ENCODE data around the gene DYNC1I2.
A peak's percentile ranks its signal among the peaks of the same experiment; 100 is the strongest.

The DYNC1I2 gene

GRCh38 chr2:171702781-171703556 lies 15.7 kb downstream of the DYNC1I2 start:
- Mint-ChIP-seq H3K9me3 (no peaks in the 10 kb centered on the region), H3K27ac (no peak overlapping the region), H3K36me3 (ENCODE audit: low read depth) (peaks cover 29% of the 10 kb centered on the region), H3K4me3 (no peak overlapping the region), H3K27me3 (no peaks in the 10 kb centered on the region), H3K4me1 (ENCODE audit: low read depth) (peaks cover 12% of the 10 kb centered on the region)
- DNase-seq: no peak

- Mint-ChIP-seq H3K27me3 (no peaks in the 10 kb centered on the region), H3K4me1 (ENCODE audit: low read depth) (peaks cover 12% of the 10 kb centered on the region), H3K36me3 (ENCODE audit: low read depth) (peaks cover 29% of the 10 kb centered on the region), H3K9me3 (no peaks in the 10 kb centered on the region), H3K4me3 (no peak overlapping the region), H3K27ac (peak overlapping the region; percentile 14)
- DNase-seq: no peak
Measured at GRCh38 chr2:171703574-171704347, 16.5 kb downstream of the DYNC1I2 start.

DNA sequence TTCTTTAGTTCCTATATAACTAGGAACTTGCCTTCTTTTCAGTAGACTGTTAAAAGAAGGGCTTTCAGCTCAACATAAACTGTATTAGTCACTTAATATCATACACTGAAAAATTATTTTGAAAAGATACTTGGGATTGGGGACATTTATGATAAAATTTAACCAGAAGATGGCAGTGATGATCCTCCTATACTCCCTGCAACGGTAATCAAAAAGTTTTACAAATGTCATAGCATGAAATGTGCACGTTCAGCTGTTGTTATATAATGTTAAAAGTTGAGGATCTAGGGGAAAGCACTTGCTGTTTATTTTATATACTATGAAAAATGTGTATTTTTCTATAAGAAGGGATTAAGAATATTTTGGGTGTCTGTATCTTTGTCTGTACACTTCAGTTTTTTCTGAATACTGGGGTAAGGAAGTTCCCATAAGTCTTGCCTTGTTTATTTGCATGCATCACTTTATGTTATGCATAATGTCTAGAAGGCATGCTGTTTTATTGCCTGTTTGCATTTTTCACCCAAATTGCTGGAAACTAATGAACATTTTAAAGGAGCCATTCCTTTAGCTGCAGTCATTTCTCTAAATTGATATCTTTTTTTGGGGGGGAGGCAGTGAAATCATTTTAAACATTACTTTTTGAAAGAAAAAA lies 19.0 kb downstream of the DYNC1I2 start:
- Mint-ChIP-seq H3K4me3 (no peak overlapping the region), H3K27ac (no peak overlapping the region), H3K4me1 (ENCODE audit: low read depth) (peaks cover 12% of the 10 kb centered on the region), H3K36me3 (ENCODE audit: low read depth) (peaks cover 37% of the 10 kb centered on the region), H3K27me3 (no peaks in the 10 kb centered on the region), H3K9me3 (no peaks in the 10 kb centered on the region)
- no peak for DNase-seq

DNA sequence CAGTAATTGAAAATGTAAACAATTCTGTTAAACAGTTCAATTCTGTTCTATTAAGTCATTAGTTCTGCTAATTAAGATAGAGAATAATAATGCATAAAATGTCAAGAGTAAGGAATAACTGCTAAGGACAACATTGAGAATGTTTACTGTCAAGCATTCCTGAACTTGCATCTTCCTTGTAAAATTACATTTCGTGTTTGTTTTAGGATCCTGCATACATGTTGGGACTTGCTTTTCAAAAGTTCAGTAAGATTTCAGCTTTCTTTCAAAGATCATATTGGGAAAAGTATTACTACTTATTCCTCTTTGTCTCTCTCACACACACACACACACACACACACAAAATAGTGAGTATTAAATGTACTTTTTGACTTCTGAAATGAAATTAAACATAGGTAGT lies 20.5 kb downstream of the DYNC1I2 start:
- H3K36me3 Mint-ChIP-seq (ENCODE audit: low read depth): peaks cover 40% of the 10 kb centered on the region
- no peaks in the 10 kb centered on the region for H3K27me3 Mint-ChIP-seq
- H3K4me1 Mint-ChIP-seq (ENCODE audit: low read depth): peaks cover 22% of the 10 kb centered on the region
- H3K27ac Mint-ChIP-seq: no peak overlapping the region
- DNase-seq: no peak
- H3K9me3 Mint-ChIP-seq: no peaks in the 10 kb centered on the region
- H3K4me3 Mint-ChIP-seq: no peak overlapping the region

- Mint-ChIP-seq H3K36me3 (ENCODE audit: low read depth) (peaks cover 38% of the 10 kb centered on the region), H3K27ac (no peak overlapping the region), H3K9me3 (no peaks in the 10 kb centered on the region), H3K27me3 (no peaks in the 10 kb centered on the region), H3K4me1 (ENCODE audit: low read depth) (peaks cover 15% of the 10 kb centered on the region), H3K4me3 (no peak overlapping the region)
- DNase-seq: no peak
Measured at GRCh38 chr2:171709011-171709685, 21.9 kb downstream of the DYNC1I2 start.

- Mint-ChIP-seq H3K36me3 (ENCODE audit: low read depth) (peaks cover 48% of the 10 kb centered on the region), H3K4me1 (ENCODE audit: low read depth) (peaks cover 12% of the 10 kb centered on the region), H3K4me3 (no peak overlapping the region), H3K27me3 (no peaks in the 10 kb centered on the region), H3K27ac (no peak overlapping the region), H3K9me3 (no peaks in the 10 kb centered on the region)
- DNase-seq: no peak
Measured at GRCh38 chr2:171711351-171711750, 24.1 kb downstream of the DYNC1I2 start.

- peaks cover 10% of the 10 kb centered on the region for H3K4me1 Mint-ChIP-seq (ENCODE audit: low read depth)
Measured at GRCh38 chr2:171712051-171712450, 24.8 kb downstream of the DYNC1I2 start.

GRCh38 chr2:171718720-171719119 lies 31.5 kb downstream of the DYNC1I2 start:
- H3K27ac Mint-ChIP-seq: peak overlapping the region; percentile 37
- peaks cover 3% of the 10 kb centered on the region for H3K4me1 Mint-ChIP-seq (ENCODE audit: low read depth)
- H3K4me3 Mint-ChIP-seq: no peak overlapping the region
- H3K27me3 Mint-ChIP-seq: no peaks in the 10 kb centered on the region
- H3K36me3 Mint-ChIP-seq (ENCODE audit: low read depth): peaks cover 52% of the 10 kb centered on the region
- DNase-seq: no peak
- H3K9me3 Mint-ChIP-seq: no peaks in the 10 kb centered on the region

More at GRCh38 chr2:171712051-171712450, 24.8 kb downstream of the DYNC1I2 start:
- H3K9me3 Mint-ChIP-seq: no peaks in the 10 kb centered on the region
- no peak for DNase-seq
- peaks cover 52% of the 10 kb centered on the region for H3K36me3 Mint-ChIP-seq (ENCODE audit: low read depth)
- H3K27me3 Mint-ChIP-seq: no peaks in the 10 kb centered on the region
- no peak overlapping the region for H3K27ac Mint-ChIP-seq
- no peak overlapping the region for H3K4me3 Mint-ChIP-seq

GRCh38 chr2:171719660-171720059 lies 32.4 kb downstream of the DYNC1I2 start:
- no peaks in the 10 kb centered on the region for H3K27me3 Mint-ChIP-seq

GRCh38 chr2:171723716-171724683 lies 36.7 kb downstream of the DYNC1I2 start:
- no peak overlapping the region for H3K4me3 Mint-ChIP-seq
- H3K9me3 Mint-ChIP-seq: no peaks in the 10 kb centered on the region
- no peak overlapping the region for H3K27ac Mint-ChIP-seq
- H3K4me1 Mint-ChIP-seq (ENCODE audit: low read depth): peaks cover under 1% of the 10 kb centered on the region
- DNase-seq: no peak
- no peaks in the 10 kb centered on the region for H3K27me3 Mint-ChIP-seq
- peaks cover 60% of the 10 kb centered on the region for H3K36me3 Mint-ChIP-seq (ENCODE audit: low read depth)

More at GRCh38 chr2:171719660-171720059, 32.4 kb downstream of the DYNC1I2 start:
- H3K36me3 Mint-ChIP-seq (ENCODE audit: low read depth): peaks cover 58% of the 10 kb centered on the region
- H3K4me1 Mint-ChIP-seq (ENCODE audit: low read depth): peaks cover 3% of the 10 kb centered on the region
- H3K27ac Mint-ChIP-seq: no peak overlapping the region
- no peaks in the 10 kb centered on the region for H3K9me3 Mint-ChIP-seq
- no peak for DNase-seq
- H3K4me3 Mint-ChIP-seq: no peak overlapping the region

DNA sequence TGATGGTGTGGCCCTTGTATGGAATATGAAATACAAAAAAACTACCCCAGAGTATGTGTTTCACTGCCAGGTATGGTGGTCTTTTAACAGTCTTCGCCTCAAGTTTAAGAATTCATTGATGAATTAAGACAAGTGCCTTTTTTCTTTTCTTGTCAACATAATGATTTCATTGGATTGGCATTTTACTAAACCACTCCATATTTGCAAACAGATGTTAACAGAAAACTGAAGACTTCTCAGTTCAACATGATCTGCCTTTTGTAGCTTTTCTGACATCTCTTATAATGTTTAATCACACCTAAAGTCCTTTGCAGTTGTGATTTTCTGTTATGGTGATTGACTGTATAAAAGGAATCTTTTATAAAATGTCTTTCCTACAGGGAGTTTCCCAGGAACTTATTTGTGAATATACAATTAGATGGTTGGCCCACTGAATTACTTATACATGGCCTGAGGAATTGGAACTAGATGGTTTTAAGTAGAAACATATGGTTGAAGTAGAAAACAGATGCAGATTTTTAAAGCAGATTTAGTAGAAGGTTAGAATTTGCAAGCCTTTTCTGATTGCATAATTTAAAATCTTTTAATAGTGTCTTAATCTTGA lies 39.7 kb downstream of the DYNC1I2 start:
- Mint-ChIP-seq H3K36me3 (ENCODE audit: low read depth) (peaks cover 71% of the 10 kb centered on the region), H3K4me1 (ENCODE audit: low read depth) (no peaks in the 10 kb centered on the region)

DNA sequence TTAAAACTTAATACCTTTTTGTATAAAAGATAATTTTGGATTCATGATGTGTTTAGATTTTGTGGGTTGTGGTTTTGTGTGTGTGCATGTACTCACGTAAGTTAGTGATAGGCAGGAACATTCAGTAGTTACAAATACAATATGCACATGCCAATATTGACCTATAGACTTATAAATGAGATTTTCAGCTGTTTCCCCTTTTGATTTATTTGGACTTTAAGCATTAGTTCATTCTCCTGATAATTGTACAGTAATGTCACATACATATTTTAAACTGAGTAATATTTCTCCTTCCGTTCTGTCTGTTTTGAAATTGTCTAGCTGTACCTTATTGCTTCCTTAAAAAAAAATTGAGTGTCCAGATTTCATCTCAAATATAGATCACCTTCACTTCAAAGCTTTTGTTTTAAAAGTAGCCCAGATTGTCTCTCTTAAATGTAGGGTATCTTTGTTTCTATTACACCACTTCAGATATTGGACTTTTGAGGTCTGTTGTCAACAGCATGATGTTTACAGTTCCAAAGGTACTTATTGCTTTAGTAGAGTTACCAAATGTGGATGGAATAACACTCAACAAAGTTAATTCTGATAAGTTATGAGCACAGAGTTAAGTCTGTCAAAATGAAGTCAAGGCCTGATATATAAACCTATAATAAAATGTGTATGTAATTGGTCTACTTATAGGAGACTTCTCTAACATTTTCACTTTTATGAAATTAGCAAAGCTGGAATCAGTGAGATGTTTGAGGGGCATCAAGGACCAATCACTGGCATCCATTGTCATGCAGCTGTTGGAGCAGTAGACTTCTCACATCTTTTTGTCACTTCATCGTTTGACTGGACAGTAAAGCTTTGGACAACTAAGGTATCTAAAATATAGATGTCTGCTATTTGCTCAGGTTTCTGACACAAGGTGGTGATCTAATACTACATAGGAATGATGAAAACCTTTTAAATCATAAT lies 42.0 kb downstream of the DYNC1I2 start:
- DNase-seq: no peak
- H3K36me3 Mint-ChIP-seq (ENCODE audit: low read depth): peaks cover 86% of the 10 kb centered on the region
- H3K4me1 Mint-ChIP-seq (ENCODE audit: low read depth): no peaks in the 10 kb centered on the region
- no peak overlapping the region for H3K4me3 Mint-ChIP-seq
- H3K9me3 Mint-ChIP-seq: no peaks in the 10 kb centered on the region
- no peak overlapping the region for H3K27ac Mint-ChIP-seq
- H3K27me3 Mint-ChIP-seq: no peaks in the 10 kb centered on the region

More for the DNA sequence above, 39.7 kb downstream of the DYNC1I2 start:
- no peak for DNase-seq
- H3K27me3 Mint-ChIP-seq: no peaks in the 10 kb centered on the region
- H3K4me3 Mint-ChIP-seq: no peak overlapping the region
- no peaks in the 10 kb centered on the region for H3K9me3 Mint-ChIP-seq
- H3K27ac Mint-ChIP-seq: no peak overlapping the region
